ENCODE results near the gene ENOSF1.

ENOSF1 gene

GRCh38 chr18:710418-711300, 1.8 kb downstream of the ENOSF1 start:
- no peak for DNase-seq
- peak overlapping the region; percentile 97 for H3K4me3 ChIP-seq (ENCODE audit: low read depth, low read length)
- H3K9me3 ChIP-seq (ENCODE audit: severe bottlenecking): peaks cover 5% of the 10 kb centered on the region
- TF ChIP-seq, protein P1, sequence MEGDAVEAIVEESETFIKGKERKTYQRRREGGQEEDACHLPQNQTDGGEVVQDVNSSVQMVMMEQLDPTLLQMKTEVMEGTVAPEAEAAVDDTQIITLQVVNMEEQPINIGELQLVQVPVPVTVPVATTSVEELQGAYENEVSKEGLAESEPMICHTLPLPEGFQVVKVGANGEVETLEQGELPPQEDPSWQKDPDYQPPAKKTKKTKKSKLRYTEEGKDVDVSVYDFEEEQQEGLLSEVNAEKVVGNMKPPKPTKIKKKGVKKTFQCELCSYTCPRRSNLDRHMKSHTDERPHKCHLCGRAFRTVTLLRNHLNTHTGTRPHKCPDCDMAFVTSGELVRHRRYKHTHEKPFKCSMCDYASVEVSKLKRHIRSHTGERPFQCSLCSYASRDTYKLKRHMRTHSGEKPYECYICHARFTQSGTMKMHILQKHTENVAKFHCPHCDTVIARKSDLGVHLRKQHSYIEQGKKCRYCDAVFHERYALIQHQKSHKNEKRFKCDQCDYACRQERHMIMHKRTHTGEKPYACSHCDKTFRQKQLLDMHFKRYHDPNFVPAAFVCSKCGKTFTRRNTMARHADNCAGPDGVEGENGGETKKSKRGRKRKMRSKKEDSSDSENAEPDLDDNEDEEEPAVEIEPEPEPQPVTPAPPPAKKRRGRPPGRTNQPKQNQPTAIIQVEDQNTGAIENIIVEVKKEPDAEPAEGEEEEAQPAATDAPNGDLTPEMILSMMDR (IDR thresholded peaks at IDR 0.05; ENCODE audit: low read depth, low read length): no peak
- H3K27me3 ChIP-seq (ENCODE audit: insufficient read depth, low read depth, severe bottlenecking): no peaks in the 10 kb centered on the region
- no peak overlapping the region for H3K27ac ChIP-seq
- peaks cover 9% of the 10 kb centered on the region for H3K36me3 ChIP-seq

GRCh38 chr18:709771-710170, 2.7 kb downstream of the ENOSF1 start:
- Histone ChIP-seq H3K36me3 (peaks cover 9% of the 10 kb centered on the region), H3K27me3 (ENCODE audit: insufficient read depth, low read depth, severe bottlenecking) (no peaks in the 10 kb centered on the region), H3K4me3 (ENCODE audit: low read depth, low read length) (no peak overlapping the region), H3K27ac (no peak overlapping the region), H3K9me3 (ENCODE audit: severe bottlenecking) (peaks cover 5% of the 10 kb centered on the region)
- TF ChIP-seq, protein P1 (IDR thresholded peaks at IDR 0.05; ENCODE audit: low read depth, low read length): no peak
- no peak for DNase-seq

- Histone ChIP-seq H3K27ac (no peak overlapping the region), H3K4me3 (ENCODE audit: low read depth, low read length) (no peak overlapping the region), H3K27me3 (ENCODE audit: insufficient read depth, low read depth, severe bottlenecking) (no peaks in the 10 kb centered on the region), H3K9me3 (ENCODE audit: severe bottlenecking) (peaks cover 5% of the 10 kb centered on the region), H3K36me3 (peaks cover 9% of the 10 kb centered on the region)
- DNase-seq: no peak
- TF ChIP-seq, protein P1 (IDR thresholded peaks at IDR 0.05; ENCODE audit: low read depth, low read length): no peak
Observed at GRCh38 chr18:708096-708495, 4.3 kb downstream of the ENOSF1 start.

DNA sequence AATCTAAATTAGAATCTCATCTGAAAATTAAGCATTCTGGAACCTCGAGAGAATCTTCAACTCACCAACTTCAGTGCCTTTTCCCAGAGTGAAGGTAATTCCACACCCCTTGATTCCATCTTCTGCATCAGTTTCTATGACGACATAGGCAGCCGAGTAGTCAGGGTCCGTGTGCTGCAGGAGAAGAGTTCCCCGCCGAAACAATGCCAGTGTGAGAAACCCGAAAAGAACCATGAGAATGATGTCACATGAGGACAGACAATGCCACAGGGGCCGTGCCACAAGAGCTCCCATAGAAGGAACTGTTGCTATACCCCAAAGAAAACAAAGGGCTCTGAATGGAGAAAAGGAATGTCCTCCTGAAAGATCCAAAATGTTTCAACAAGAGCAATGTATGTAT, 6.0 kb downstream of the ENOSF1 start:
- Histone ChIP-seq H3K27ac (no peak overlapping the region), H3K27me3 (ENCODE audit: insufficient read depth, low read depth, severe bottlenecking) (no peaks in the 10 kb centered on the region), H3K36me3 (peaks cover 9% of the 10 kb centered on the region), H3K4me3 (ENCODE audit: low read depth, low read length) (no peak overlapping the region), H3K9me3 (ENCODE audit: severe bottlenecking) (no peaks in the 10 kb centered on the region)
- TF ChIP-seq, protein P1 (IDR thresholded peaks at IDR 0.05; ENCODE audit: low read depth, low read length): no peak
- no peak for DNase-seq

- H3K27ac ChIP-seq: no peak overlapping the region
- DNase-seq: no peak
- TF ChIP-seq, protein P1 (IDR thresholded peaks at IDR 0.05; ENCODE audit: low read depth, low read length): no peak
- H3K36me3 ChIP-seq: peaks cover 3% of the 10 kb centered on the region
- H3K4me3 ChIP-seq (ENCODE audit: low read depth, low read length): no peak overlapping the region
- no peaks in the 10 kb centered on the region for H3K27me3 ChIP-seq (ENCODE audit: insufficient read depth, low read depth, severe bottlenecking)
- H3K9me3 ChIP-seq (ENCODE audit: severe bottlenecking): no peaks in the 10 kb centered on the region
Observed at GRCh38 chr18:703213-703967, 9.0 kb downstream of the ENOSF1 start.
